Caco-2 (cell line): ENCODE results near the gene HMGA1. TPM values are rescaled to one million over a fixed set of nuclear protein-coding genes. Genes with fewer than 3 reads are reported as not detected.

Source experiments
- BruUV-seq: library from RNA; stranded (reverse); fragments of 400-500 nt; replicated peaks from 2 replicates; lab custom pipeline; 2021; lab: Mats Ljungman, UMichigan
- CTCF ChIA-PET: fragments of 300-600 bp; sonication (Branson Sonifier 250); formaldehyde crosslinking; loops from one replicate; lab custom pipeline; 2022; ENCODE audit warnings: antibody characterized with exemption; lab: Charles Lee
- POLR2A ChIA-PET: fragments of 300-600 bp; sonication (Branson Sonifier 250); formaldehyde crosslinking; loops from one replicate; lab custom pipeline; 2022; ENCODE audit warnings: antibody characterized with exemption; lab: Charles Lee
- DNase-seq, 2 experiments: peaks; one replicate each; pipeline versions ENCODE4 v3.0.0 to v3.0.0-alpha.2; 2020 to 2022
- H3K27me3 ChIP-seq: replicated peaks from 2 replicates; pipeline ENCODE4 v1.6.0; 2011; ENCODE audit warnings: low read length; ENCODE audit not compliant: control insufficient read depth, insufficient read depth
- H3K36me3 ChIP-seq: 2 replicates; pipeline ENCODE4 v1.5.1; 2011; ENCODE audit warnings: low read length; ENCODE audit not compliant: control insufficient read depth, insufficient read depth
- H3K4me1 ChIP-seq: fragments of 250-450 bp; sonication (Bioruptor Pico); 2 replicates; pipeline ENCODE4 v1.5.1; 2020; ENCODE audit warnings: mild to moderate bottlenecking
- H3K4me3 ChIP-seq: 2 replicates; pipeline ENCODE4 v1.5.1; 2011; ENCODE audit warnings: low read depth, mild to moderate bottlenecking, control low read depth, low read length
- H3K9me3 ChIP-seq: fragments of 250-450 bp; sonication (Bioruptor Pico); 2 replicates; pipeline ENCODE4 v1.5.1; 2020; ENCODE audit warnings: mild to moderate bottlenecking, moderate library complexity
- H3K27ac Mint-ChIP-seq: one replicate; pipeline ENCODE4 v1.8.0; 2022; ENCODE audit warnings: mixed read lengths; ENCODE audit not compliant: unreplicated experiment
- H3K27me3 Mint-ChIP-seq: one replicate; pipeline ENCODE4 v1.8.0; 2022; ENCODE audit warnings: mixed read lengths; ENCODE audit not compliant: insufficient read depth, unreplicated experiment
- H3K36me3 Mint-ChIP-seq: one replicate; pipeline ENCODE4 v1.8.0; 2022; ENCODE audit warnings: mild to moderate bottlenecking, mixed read lengths; ENCODE audit not compliant: insufficient read depth, unreplicated experiment
- H3K4me1 Mint-ChIP-seq: one replicate; pipeline ENCODE4 v1.8.0; 2022; ENCODE audit warnings: low read depth, mixed read lengths; ENCODE audit not compliant: unreplicated experiment
- H3K4me3 Mint-ChIP-seq: one replicate; pipeline ENCODE4 v1.8.0; 2022; ENCODE audit warnings: mild to moderate bottlenecking, moderate library complexity, mixed read lengths; ENCODE audit not compliant: unreplicated experiment
- H3K9me3 Mint-ChIP-seq: one replicate; pipeline ENCODE4 v1.8.0; 2022; ENCODE audit warnings: mixed read lengths; ENCODE audit not compliant: unreplicated experiment
- intact Hi-C: fragments of 100-400 bp; cut with micrococcal nuclease; formaldehyde crosslinking; loops from one replicate; pipeline ENCODE4 v1.10.0; 2022; ENCODE audit not compliant: unreplicated experiment
- total RNA-seq: library from RNA; stranded (reverse); gene quantifications from 2 replicates; pipeline ENCODE4 v1.2.3, GENCODE V29; 2022
- TF ChIP-seq, protein P1 (sequence below), 2 experiments: fragments of 200-600 bp in 1 of 2; IDR thresholded peaks; 1 replicate in 1 of 2; 2 replicates in 1 of 2; pipeline versions ENCODE4 v1.5.1 to v1.8.0; 2011 to 2022; ENCODE audit warnings: antibody characterized with exemption in 1 of 2, control low read depth in 1 of 2, inconsistent platforms in 1 of 2, low read depth in 1 of 2, low read length in 1 of 2, mild to moderate bottlenecking in 1 of 2, moderate library complexity in 1 of 2; ENCODE audit not compliant: insufficient read depth in 1 of 2, severe bottlenecking in 1 of 2, unreplicated experiment in 1 of 2

Gene HMGA1
- total RNA-seq, 1 experiment from 2014 or later = 301 TPM

DNA sequence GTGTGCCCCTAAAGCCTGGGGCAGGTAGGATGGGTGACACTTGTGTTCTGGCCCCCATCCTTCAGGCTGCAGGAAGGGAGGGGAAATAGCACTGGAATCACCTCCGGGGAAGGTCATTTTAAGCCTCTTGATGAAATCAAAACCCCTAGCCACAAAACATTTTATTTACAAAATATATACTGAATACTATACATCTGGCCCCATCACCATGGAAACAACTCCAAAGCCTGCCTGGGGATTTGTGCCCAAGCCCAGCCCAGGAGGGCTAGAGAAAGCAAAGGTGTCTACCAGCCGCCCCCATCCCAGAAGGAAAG is 9.5 kb downstream of the HMGA1 start:
- H3K27me3 ChIP-seq = no peaks in the 10 kb centered on the region
- peaks cover 7% of the 10 kb centered on the region for H3K4me1 Mint-ChIP-seq
- H3K4me3 Mint-ChIP-seq = no peak overlapping the region
- no peaks in the 10 kb centered on the region for H3K9me3 ChIP-seq
- DNase-seq = no peak
- H3K36me3 Mint-ChIP-seq = peaks cover 49% of the 10 kb centered on the region
- H3K27me3 Mint-ChIP-seq = no peaks in the 10 kb centered on the region
- no peak overlapping the region for H3K27ac Mint-ChIP-seq
- no peak overlapping the region for H3K4me3 ChIP-seq
- H3K9me3 Mint-ChIP-seq = no peaks in the 10 kb centered on the region
- peaks cover 11% of the 10 kb centered on the region; the same call in 1 of the 2 replicates for H3K4me1 ChIP-seq
- TF ChIP-seq, protein P1, sequence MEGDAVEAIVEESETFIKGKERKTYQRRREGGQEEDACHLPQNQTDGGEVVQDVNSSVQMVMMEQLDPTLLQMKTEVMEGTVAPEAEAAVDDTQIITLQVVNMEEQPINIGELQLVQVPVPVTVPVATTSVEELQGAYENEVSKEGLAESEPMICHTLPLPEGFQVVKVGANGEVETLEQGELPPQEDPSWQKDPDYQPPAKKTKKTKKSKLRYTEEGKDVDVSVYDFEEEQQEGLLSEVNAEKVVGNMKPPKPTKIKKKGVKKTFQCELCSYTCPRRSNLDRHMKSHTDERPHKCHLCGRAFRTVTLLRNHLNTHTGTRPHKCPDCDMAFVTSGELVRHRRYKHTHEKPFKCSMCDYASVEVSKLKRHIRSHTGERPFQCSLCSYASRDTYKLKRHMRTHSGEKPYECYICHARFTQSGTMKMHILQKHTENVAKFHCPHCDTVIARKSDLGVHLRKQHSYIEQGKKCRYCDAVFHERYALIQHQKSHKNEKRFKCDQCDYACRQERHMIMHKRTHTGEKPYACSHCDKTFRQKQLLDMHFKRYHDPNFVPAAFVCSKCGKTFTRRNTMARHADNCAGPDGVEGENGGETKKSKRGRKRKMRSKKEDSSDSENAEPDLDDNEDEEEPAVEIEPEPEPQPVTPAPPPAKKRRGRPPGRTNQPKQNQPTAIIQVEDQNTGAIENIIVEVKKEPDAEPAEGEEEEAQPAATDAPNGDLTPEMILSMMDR (IDR thresholded peaks at IDR 0.05; ENCODE audit: insufficient read depth in 1 of 2, low read depth in 1 of 2, low read length in 1 of 2, severe bottlenecking in 1 of 2, unreplicated experiment in 1 of 2) = no peak
- intact Hi-C loops = loop anchor here (5.0 to 10.0 kb wide), 2 partner anchors 49 to 359 kb away; no protein-coding TSS in a partner anchor
- ChIA-PET CTCF (interaction anchor here (4.9 kb wide), 1 partner anchor 170 kb away, joined by 115 read pairs; no protein-coding TSS in a partner anchor), POLR2A (no interaction called here)
- no TSS peak for BruUV-seq
- no peaks in the 10 kb centered on the region; the same call in 1 of the 2 replicates for H3K36me3 ChIP-seq

DNA sequence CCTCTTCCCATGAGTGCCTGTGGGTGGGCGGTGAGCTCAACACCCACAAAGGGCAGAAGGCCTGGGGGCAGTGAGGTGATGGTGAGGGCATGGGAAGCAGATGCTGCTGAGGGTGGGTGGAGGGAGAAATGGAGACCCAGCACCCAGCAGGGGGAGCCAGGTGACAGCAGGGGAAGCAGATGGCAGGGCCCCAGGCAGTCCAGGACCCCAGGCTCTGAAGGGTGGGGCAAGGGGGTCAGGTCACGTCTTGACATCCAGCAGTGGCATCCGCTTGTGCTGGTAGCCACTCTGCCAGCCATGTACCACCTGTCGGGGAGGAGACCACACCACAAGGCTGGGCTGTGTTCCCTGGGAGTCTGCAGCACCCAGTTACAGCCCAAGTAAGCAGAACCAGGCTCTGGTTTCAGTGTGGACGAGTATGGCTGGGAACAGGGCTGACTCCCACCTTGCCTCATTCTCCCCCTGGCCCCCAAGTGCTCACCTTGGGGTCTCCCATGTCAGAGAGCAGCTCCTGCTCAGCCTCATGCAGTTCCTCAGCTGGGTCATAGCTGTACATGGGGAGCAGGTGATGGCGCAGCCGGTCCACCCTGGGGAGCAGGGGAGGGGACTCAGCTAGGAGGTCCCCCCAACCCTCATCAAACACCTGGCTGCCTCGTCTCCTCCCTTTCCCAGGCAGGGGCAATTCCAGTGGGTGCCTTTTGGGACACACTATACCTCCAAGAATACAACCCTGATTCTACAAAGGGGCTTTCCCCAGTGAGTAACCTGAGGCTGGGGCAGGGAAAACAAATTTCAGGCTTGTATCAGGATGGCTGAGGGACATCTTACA is 10.1 kb downstream of the HMGA1 start:
- ChIA-PET CTCF (interaction anchor here (0.6 to 4.9 kb wide), 2 partner anchors 17 to 169 kb away, joined by 5 to 115 read pairs; no protein-coding TSS in a partner anchor), POLR2A (no interaction called here)
- H3K4me1 ChIP-seq = peaks cover 11% of the 10 kb centered on the region; the same call in 1 of the 2 replicates
- no peaks in the 10 kb centered on the region for H3K9me3 ChIP-seq
- Mint-ChIP-seq H3K4me1 (peaks cover 7% of the 10 kb centered on the region), H3K9me3 (no peaks in the 10 kb centered on the region), H3K36me3 (peaks cover 44% of the 10 kb centered on the region), H3K4me3 (peak overlapping the region; percentile 19), H3K27ac (peak overlapping the region; percentile 78), H3K27me3 (no peaks in the 10 kb centered on the region)
- no TSS peak for BruUV-seq
- no peak overlapping the region for H3K4me3 ChIP-seq
- DNase-seq = peak in 1 of 2 experiments; percentile 71
- TF ChIP-seq, protein P1 (IDR thresholded peaks at IDR 0.05; ENCODE audit: insufficient read depth in 1 of 2, low read depth in 1 of 2, low read length in 1 of 2, severe bottlenecking in 1 of 2, unreplicated experiment in 1 of 2) = peak; percentile 47 to 57
- intact Hi-C loops = loop anchor here (5.0 to 10.0 kb wide), 2 partner anchors 49 to 358 kb away; no protein-coding TSS in a partner anchor
- no peaks in the 10 kb centered on the region; the same call in 1 of the 2 replicates for H3K36me3 ChIP-seq
- no peaks in the 10 kb centered on the region for H3K27me3 ChIP-seq

DNA sequence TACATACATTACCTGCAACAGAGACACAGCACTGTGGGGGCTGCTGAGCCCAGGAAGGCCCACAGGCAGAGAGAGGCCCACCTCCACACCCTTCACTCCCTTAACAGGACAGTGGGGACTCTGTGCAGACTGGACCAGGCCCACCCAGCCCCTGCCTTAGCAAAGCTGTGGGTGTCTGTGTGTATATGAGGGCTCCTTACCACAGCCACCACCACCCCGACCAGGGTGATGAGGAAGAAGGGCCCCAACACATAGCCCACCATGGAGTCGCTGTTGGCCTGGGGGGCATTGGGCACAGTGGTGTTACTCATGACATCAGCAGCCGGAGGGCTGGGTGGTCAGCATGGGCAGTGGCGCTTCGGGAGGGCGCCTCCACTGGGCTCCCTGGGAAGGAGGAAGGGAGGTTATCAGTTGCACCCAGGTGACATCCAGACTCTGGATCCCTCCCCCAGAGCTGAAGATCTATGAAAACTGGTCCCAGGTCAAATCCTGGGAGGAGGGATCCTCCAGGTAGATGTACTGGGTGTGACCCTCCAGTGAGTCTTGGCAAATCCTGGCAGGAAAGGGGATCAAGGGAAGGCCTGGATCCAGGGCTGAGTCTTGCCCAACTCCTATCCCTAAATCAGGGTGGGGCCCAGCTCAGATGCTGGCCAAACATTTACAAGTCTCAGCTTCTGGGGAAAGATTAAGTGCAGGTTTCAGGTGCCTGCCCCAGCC is 11.0 kb downstream of the HMGA1 start:
- POLR2A ChIA-PET = interaction anchor here (3.0 kb wide), 1 partner anchor 168 kb away, joined by 17 read pairs; no protein-coding TSS in a partner anchor
- H3K27ac Mint-ChIP-seq = peak overlapping the region; percentile 80
- H3K4me1 ChIP-seq = peaks cover 11% of the 10 kb centered on the region; the same call in 1 of the 2 replicates
- intact Hi-C loops = loop anchor here (2.0 to 10.0 kb wide), 3 partner anchors 50 to 357 kb away; partner anchors contain the start of gene NUDT3
- H3K27me3 Mint-ChIP-seq = no peaks in the 10 kb centered on the region
- H3K4me3 ChIP-seq = no peak overlapping the region
- H3K36me3 Mint-ChIP-seq = peaks cover 42% of the 10 kb centered on the region
- no TSS peak for BruUV-seq
- no peaks in the 10 kb centered on the region for H3K27me3 ChIP-seq
- no peak for DNase-seq
- H3K36me3 ChIP-seq = no peaks in the 10 kb centered on the region
- H3K9me3 ChIP-seq = no peaks in the 10 kb centered on the region
- TF ChIP-seq, protein P1 (IDR thresholded peaks at IDR 0.05; ENCODE audit: insufficient read depth in 1 of 2, low read depth in 1 of 2, low read length in 1 of 2, severe bottlenecking in 1 of 2, unreplicated experiment in 1 of 2) = no peak
- CTCF ChIA-PET = interaction anchor here (0.6 to 4.9 kb wide), 2 partner anchors 18 to 168 kb away, joined by 5 to 115 read pairs; no protein-coding TSS in a partner anchor
- H3K9me3 Mint-ChIP-seq = no peaks in the 10 kb centered on the region
- peak overlapping the region; percentile 87 for H3K4me3 Mint-ChIP-seq
- H3K4me1 Mint-ChIP-seq = peaks cover 7% of the 10 kb centered on the region
